GM12892 (cell line): ENCODE data around the gene DRC7.

ENCODE experiments used
- POLR2A ChIP-seq: IDR thresholded peaks from 2 replicates; pipeline ENCODE4 v1.6.1; 2011; ENCODE audit warnings: low read depth, low read length, control low read depth
- POLR2AphosphoS5 ChIP-seq: IDR thresholded peaks from 2 replicates; pipeline ENCODE4 v1.6.1; 2011; ENCODE audit warnings: low read depth, low read length, control low read depth
- TAF1 ChIP-seq: IDR thresholded peaks from 2 replicates; pipeline ENCODE4 v1.6.1; 2011; ENCODE audit warnings: low read depth, mild to moderate bottlenecking, control low read depth, low read length, borderline replicate concordance

- TF ChIP-seq POLR2AphosphoS5, result no peak
- TF ChIP-seq POLR2A, result no peak
- no peak for TF ChIP-seq TAF1
Measured at GRCh38 chr16:57753448-57754353, 59.1 kb downstream of the DRC7 start.
